ENCODE results near the gene F8A1. TPM values are rescaled to one million over a fixed set of nuclear protein-coding genes. Genes with fewer than 3 reads are reported as not detected.
"Not testable (repeated sequence)": the region's sequence is repeated elsewhere in the genome, so short reads cannot be mapped to it uniquely, and the experiment has no call there.

Gene F8A1
- 10 to 100 TPM; 47.9 to 50.5 TPM for total RNA-seq

DNA sequence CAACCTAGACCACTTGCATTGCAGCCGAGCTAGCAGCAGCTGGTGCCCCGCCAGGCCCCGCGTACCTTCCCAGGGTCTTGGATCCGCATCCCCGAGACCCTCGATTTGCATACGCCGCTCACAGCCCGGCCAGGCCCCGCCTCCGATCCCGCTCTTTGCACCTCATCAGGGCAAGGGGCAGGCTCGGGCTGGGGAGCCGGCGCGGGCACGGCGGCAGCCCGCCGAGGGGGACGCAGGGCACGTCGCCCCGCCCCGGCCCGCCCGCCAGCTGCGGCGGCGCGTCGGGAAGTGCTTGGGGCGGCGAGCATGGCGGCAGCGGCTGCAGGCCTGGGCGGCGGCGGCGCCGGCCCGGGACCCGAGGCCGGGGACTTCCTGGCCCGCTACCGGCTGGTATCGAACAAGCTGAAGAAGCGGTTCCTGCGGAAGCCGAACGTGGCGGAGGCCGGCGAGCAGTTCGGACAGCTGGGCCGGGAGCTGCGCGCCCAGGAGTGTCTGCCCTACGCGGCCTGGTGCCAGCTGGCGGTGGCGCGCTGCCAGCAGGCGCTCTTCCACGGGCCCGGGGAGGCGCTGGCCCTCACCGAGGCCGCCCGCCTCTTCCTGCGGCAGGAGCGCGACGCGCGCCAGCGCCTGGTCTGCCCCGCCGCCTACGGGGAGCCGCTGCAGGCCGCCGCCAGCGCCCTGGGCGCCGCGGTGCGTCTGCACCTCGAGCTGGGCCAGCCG is at the start of gene F8A1:
F8A1 (plus strand) TSS at position 287 of the 720 bp plus-strand sequence; CDS start at position 307, 20 bp downstream.
- H3K36me3 Mint-ChIP-seq, H3K27me3 Mint-ChIP-seq, H3K4me3 Mint-ChIP-seq, H3K9me3 Mint-ChIP-seq, H3K27ac Mint-ChIP-seq, DNase-seq, POLR2A ChIA-PET, H3K4me1 Mint-ChIP-seq: not testable (repeated sequence)
- peak; percentile 68 for ATAC-seq (ENCODE audit: low read depth)

DNA sequence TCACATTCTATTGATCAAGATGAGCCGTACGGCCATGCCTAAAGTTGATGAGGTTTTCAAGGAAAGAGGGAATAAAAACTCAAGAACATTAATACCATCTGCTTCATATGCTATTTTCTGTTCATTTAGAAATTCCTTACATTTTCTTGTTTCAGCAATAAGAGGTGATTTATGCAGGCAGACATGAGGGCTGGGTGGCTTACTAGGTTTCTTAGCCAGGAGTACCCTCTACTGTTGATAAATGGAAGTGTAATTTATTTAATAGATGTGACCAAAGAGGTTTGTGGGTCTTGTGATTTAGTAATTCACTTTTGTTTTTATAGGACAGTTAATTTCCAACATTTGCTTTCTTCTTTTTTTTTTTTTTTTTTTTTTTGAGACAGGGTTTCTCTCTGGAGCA is 45.3 kb upstream of the F8A1 start:
- H3K27ac Mint-ChIP-seq: no peak overlapping the region
- H3K36me3 Mint-ChIP-seq: no peaks in the 10 kb centered on the region
- peak; percentile 52 for ATAC-seq (ENCODE audit: low read depth)
- no peak overlapping the region for H3K4me3 Mint-ChIP-seq
- H3K4me1 Mint-ChIP-seq: peaks cover 12% of the 10 kb centered on the region
- H3K27me3 Mint-ChIP-seq: peaks cover 3% of the 10 kb centered on the region
- H3K9me3 Mint-ChIP-seq: no peaks in the 10 kb centered on the region
- DNase-seq: no peak
- POLR2A ChIA-PET: no interaction called here

DNA sequence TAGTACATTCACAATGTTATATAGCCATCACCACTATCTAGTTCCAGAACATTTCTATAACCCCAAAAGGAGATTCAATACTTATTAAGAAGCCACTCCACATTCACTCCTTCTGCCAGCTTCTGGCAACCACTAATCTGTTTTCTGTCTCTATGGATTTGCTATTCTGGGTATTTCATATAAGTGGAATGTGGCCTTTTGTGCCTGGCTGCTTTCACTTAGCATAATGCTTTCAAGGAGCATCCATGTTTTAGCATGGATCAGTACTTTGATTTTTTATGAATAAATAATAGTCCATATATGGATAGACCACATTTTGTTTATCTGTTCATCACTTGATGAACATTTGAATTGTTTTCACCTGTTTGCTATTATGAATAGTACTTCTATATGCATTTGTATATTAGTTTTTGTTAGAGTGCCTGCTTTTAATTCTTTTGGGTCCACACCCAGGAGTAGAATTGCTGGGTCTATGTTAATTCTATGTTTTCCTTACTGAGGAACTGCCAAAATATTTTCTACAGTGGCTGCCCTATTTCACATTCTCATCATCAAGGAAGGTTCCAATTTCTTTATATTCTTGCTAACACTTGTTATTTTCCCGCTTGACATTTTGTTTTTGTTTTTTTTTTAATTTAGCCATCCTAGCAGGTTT is 35.1 kb upstream of the F8A1 start:
- ATAC-seq (ENCODE audit: low read depth): no peak
- Mint-ChIP-seq H3K4me1 (no peaks in the 10 kb centered on the region), H3K4me3 (no peak overlapping the region), H3K27ac (no peak overlapping the region), H3K9me3 (no peaks in the 10 kb centered on the region), H3K36me3 (peaks cover 11% of the 10 kb centered on the region), H3K27me3 (peaks cover 2% of the 10 kb centered on the region)
- POLR2A ChIA-PET: no interaction called here
- DNase-seq: no peak

- Mint-ChIP-seq H3K4me1 (no peaks in the 10 kb centered on the region), H3K9me3 (no peaks in the 10 kb centered on the region), H3K27ac (no peak overlapping the region), H3K27me3 (no peaks in the 10 kb centered on the region), H3K4me3 (no peak overlapping the region), H3K36me3 (peaks cover 19% of the 10 kb centered on the region)
- POLR2A ChIA-PET: no interaction called here
- no peak for ATAC-seq (ENCODE audit: low read depth)
- no peak for DNase-seq
Measured at GRCh38 chrX:154855256-154855655, 30.9 kb upstream of the F8A1 start.

DNA sequence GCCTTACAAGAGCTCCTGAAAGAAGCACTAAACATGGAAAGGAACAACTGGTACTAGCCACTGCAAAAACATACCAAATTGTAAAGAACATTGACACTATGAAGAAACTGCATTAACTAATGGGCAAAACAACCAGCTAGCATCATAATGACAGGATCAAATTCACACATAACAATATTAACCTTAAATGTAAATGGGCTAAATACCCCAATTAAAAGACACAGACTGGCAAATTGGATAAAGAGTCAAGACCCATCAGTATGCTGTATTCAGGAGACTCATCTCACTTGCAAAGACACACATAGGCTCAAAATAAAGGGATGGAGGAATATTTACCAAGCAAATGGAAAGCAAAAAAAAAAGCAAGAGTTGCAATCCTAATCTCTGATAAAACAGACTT is 17.6 kb upstream of the F8A1 start:
- H3K27ac Mint-ChIP-seq; H3K4me1 Mint-ChIP-seq; POLR2A ChIA-PET; H3K27me3 Mint-ChIP-seq; H3K36me3 Mint-ChIP-seq; H3K4me3 Mint-ChIP-seq; DNase-seq; ATAC-seq (ENCODE audit: low read depth): not testable (repeated sequence)
- peaks cover 12% of the 10 kb centered on the region for H3K9me3 Mint-ChIP-seq

GRCh38 chrX:154873329-154873728 is 12.8 kb upstream of the F8A1 start:
- H3K4me3 Mint-ChIP-seq: no peak overlapping the region
- no peaks in the 10 kb centered on the region for H3K27me3 Mint-ChIP-seq
- no peak overlapping the region for H3K27ac Mint-ChIP-seq
- peaks cover 3% of the 10 kb centered on the region for H3K4me1 Mint-ChIP-seq
- no peak for ATAC-seq (ENCODE audit: low read depth)
- DNase-seq: no peak
- POLR2A ChIA-PET: no interaction called here
- H3K9me3 Mint-ChIP-seq: peaks cover 10% of the 10 kb centered on the region
- H3K36me3 Mint-ChIP-seq: peaks cover 3% of the 10 kb centered on the region

GRCh38 chrX:154884069-154884468 is 2.1 kb upstream of the F8A1 start:
- H3K36me3 Mint-ChIP-seq, POLR2A ChIA-PET: not testable (repeated sequence)

GRCh38 chrX:154885057-154885456 is 1.1 kb upstream of the F8A1 start:
- DNase-seq; H3K4me1 Mint-ChIP-seq; H3K4me3 Mint-ChIP-seq; H3K9me3 Mint-ChIP-seq; H3K27ac Mint-ChIP-seq; POLR2A ChIA-PET; H3K27me3 Mint-ChIP-seq; ATAC-seq (ENCODE audit: low read depth); H3K36me3 Mint-ChIP-seq: not testable (repeated sequence)

More at GRCh38 chrX:154884069-154884468, 2.1 kb upstream of the F8A1 start:
- not testable (repeated sequence) for H3K27me3 Mint-ChIP-seq; H3K4me3 Mint-ChIP-seq; ATAC-seq (ENCODE audit: low read depth); H3K27ac Mint-ChIP-seq; H3K9me3 Mint-ChIP-seq; H3K4me1 Mint-ChIP-seq; DNase-seq

- H3K27ac Mint-ChIP-seq; H3K27me3 Mint-ChIP-seq; H3K4me3 Mint-ChIP-seq; DNase-seq; H3K9me3 Mint-ChIP-seq; H3K4me1 Mint-ChIP-seq; H3K36me3 Mint-ChIP-seq; POLR2A ChIA-PET; ATAC-seq (ENCODE audit: low read depth): not testable (repeated sequence)
Measured at GRCh38 chrX:154885549-154885948, 606 bp upstream of the F8A1 start.

- H3K9me3 Mint-ChIP-seq, DNase-seq, H3K27ac Mint-ChIP-seq, H3K27me3 Mint-ChIP-seq, POLR2A ChIA-PET, H3K4me3 Mint-ChIP-seq, H3K36me3 Mint-ChIP-seq, H3K4me1 Mint-ChIP-seq: not testable (repeated sequence)
- peak; percentile 70 for ATAC-seq (ENCODE audit: low read depth)
Measured at GRCh38 chrX:154886789-154887221, 650 bp downstream of the F8A1 start.

DNA sequence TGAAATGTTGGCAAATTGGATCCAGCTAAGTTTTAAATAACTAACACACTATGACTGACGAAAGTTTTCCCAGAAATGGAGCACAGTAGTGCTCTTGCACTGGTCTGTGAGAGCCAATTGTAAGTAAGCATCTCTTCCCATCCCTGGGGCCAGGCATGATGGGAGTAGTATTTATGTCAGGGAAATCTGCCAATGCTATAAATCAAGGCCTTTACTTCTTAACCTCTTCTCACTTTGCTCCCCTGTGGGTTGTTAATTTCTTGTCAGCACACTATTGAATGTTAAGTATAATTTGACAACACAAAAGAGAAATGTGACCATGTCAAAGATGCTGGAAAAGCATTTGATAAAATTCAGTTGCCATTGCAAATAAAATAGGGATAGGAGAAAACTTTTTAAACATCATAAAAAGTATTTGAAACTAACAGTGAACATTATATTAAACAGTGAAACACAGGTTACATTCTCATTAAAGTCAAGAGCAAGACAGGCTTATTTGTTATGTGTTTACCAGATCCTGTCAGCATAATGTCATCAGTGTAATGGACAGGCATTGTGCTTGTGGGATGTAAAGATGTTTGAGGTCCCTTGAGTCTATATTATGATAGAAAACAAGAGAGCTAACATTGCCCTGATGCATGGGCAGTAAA is 5.0 kb downstream of the F8A1 start:
- POLR2A ChIA-PET: no interaction called here
- Mint-ChIP-seq H3K36me3 (peaks cover 9% of the 10 kb centered on the region), H3K27ac (no peak overlapping the region), H3K4me3 (no peak overlapping the region), H3K4me1 (peaks cover 5% of the 10 kb centered on the region), H3K9me3 (no peaks in the 10 kb centered on the region), H3K27me3 (no peaks in the 10 kb centered on the region)
- DNase-seq: no peak
- ATAC-seq (ENCODE audit: low read depth): no peak

DNA sequence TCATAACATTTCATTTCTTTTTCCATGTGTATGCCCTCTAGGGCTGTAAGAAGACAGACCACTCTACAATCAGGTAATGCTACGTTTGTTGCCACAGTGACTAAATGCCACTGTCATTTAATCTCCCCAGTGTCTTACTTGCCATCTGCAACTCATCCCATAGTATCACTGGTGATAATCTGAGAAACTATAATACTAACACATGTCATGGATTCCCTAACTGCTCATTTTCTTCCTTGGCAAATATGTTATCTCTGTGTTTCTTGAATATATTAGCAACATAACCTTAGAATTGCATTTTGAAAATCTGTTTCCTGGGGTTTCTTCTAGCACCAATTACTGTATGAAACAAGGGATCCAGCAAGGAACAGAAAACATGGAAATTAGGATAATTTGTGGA is 6.1 kb downstream of the F8A1 start:
- POLR2A ChIA-PET: no interaction called here
- H3K27ac Mint-ChIP-seq: no peak overlapping the region
- H3K36me3 Mint-ChIP-seq: peaks cover 9% of the 10 kb centered on the region
- H3K4me3 Mint-ChIP-seq: no peak overlapping the region
- H3K4me1 Mint-ChIP-seq: peaks cover 8% of the 10 kb centered on the region
- DNase-seq: no peak
- no peaks in the 10 kb centered on the region for H3K27me3 Mint-ChIP-seq
- H3K9me3 Mint-ChIP-seq: no peaks in the 10 kb centered on the region
- no peak for ATAC-seq (ENCODE audit: low read depth)

GRCh38 chrX:154900323-154900722 is 14.2 kb downstream of the F8A1 start:
- H3K27ac Mint-ChIP-seq: no peak overlapping the region
- peaks cover 5% of the 10 kb centered on the region for H3K4me1 Mint-ChIP-seq
- H3K9me3 Mint-ChIP-seq: no peaks in the 10 kb centered on the region
- no peaks in the 10 kb centered on the region for H3K36me3 Mint-ChIP-seq
- H3K27me3 Mint-ChIP-seq: peaks cover 27% of the 10 kb centered on the region
- no peak for DNase-seq
- H3K4me3 Mint-ChIP-seq: no peak overlapping the region
- POLR2A ChIA-PET: no interaction called here
- no peak for ATAC-seq (ENCODE audit: low read depth)

DNA sequence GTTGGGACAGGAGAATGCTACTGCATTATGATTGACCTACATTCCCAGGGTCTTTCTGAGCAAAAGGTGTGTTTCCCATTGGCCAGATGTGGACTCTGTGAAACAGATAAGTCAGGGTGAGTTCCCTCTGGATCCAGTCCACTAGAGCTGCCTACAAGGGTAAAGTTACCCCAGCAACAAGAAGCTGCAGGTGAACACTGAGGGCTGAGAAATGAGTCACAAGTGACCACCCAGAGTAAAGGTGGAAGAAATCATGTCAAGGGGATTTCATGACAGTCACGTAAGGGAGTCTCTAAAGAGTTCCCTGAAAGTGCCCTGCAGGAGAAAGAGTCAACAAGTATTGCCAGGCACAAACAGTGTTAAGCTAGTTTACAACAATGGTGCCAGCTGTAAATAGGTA is 16.3 kb downstream of the F8A1 start:
- Mint-ChIP-seq H3K27ac (no peak overlapping the region), H3K4me1 (peaks cover 2% of the 10 kb centered on the region), H3K9me3 (no peaks in the 10 kb centered on the region), H3K4me3 (no peak overlapping the region), H3K36me3 (no peaks in the 10 kb centered on the region), H3K27me3 (peaks cover 35% of the 10 kb centered on the region)
- no peak for ATAC-seq (ENCODE audit: low read depth)
- POLR2A ChIA-PET: no interaction called here
- no peak for DNase-seq

Measured in activated naive CD8-positive, alpha-beta T cell treated with anti-CD3 and anti-CD28 coated beads, Interleukin-2, amount 10 ng/mL, durations not matched to agents 7 days and 5 days (primary cell).